B cell (primary cell): ENCODE measurements around the gene AP3D1. TPM values are rescaled to one million over a fixed set of nuclear protein-coding genes. Genes with fewer than 3 reads are reported as not detected.

ENCODE experiments used
- ATAC-seq: fragments of 200-7000 bp; cut with Tn5 transposase; one replicate; pipeline ENCODE4 v1.10.0; 2021; ENCODE audit warnings: low read depth, mild to moderate bottlenecking, moderate number of reproducible peaks, moderate library complexity
- CTCF ChIA-PET: fragments of 350-600 bp; sonication (Branson Sonifier 250); formaldehyde crosslinking; loops from one replicate; lab custom pipeline; 2021; ENCODE audit warnings: antibody characterized with exemption, inconsistent platforms; lab: Charles Lee
- POLR2A ChIA-PET: fragments of 350-600 bp; sonication (Branson Sonifier 250); formaldehyde crosslinking; loops from one replicate; lab custom pipeline; 2021; ENCODE audit warnings: antibody characterized with exemption; lab: Charles Lee
- DNase-seq: peaks from one replicate; pipeline ENCODE4 v3.0.0; 2013
- H2AFZ ChIP-seq: 2 replicates; pipeline ENCODE4 v1.6.1; 2012; ENCODE audit warnings: mild to moderate bottlenecking, low read depth, low read length; ENCODE audit not compliant: insufficient read depth, poor library complexity, severe bottlenecking
- H3K27ac ChIP-seq, 2 donors: 1 replicate in 1 of 2; 2 replicates in 1 of 2; pipeline ENCODE4 v1.5.1; 2012 to 2013; ENCODE audit warnings: low read length in 2 of 2, mild to moderate bottlenecking in 2 of 2, moderate library complexity in 1 of 2
- H3K27me3 ChIP-seq, 4 experiments: fragments of 200-600 bp in 1 of 4; sonication (generic) in 1 of 4; replicated peaks in 1 of 4; 1 replicate in 2 of 4; 2 replicates in 2 of 4; pipeline versions ENCODE4 v1.6.1 to v1.7.0; 2013 to 2016; ENCODE audit warnings: low read length in 3 of 4, mild to moderate bottlenecking in 2 of 4, mixed read lengths in 1 of 4, moderate library complexity in 1 of 4; ENCODE audit not compliant: insufficient read depth in 4 of 4, control insufficient read depth in 3 of 4; ENCODE audit errors: control extremely low read depth in 1 of 4
- H3K36me3 ChIP-seq, 2 experiments: replicated peaks in 1 of 2; 1 replicate in 1 of 2; 2 replicates in 1 of 2; pipeline versions ENCODE4 v1.6.1 to v1.7.1; 2013; ENCODE audit warnings: low read length in 1 of 2; ENCODE audit not compliant: insufficient read depth in 2 of 2, control insufficient read depth in 1 of 2; ENCODE audit errors: control extremely low read depth in 1 of 2, extremely low read depth in 1 of 2
- H3K4me1 ChIP-seq, 2 donors: fragments of 200-600 bp in 1 of 2; sonication (generic) in 1 of 2; 1 replicate in 1 of 2; 2 replicates in 1 of 2; pipeline versions ENCODE4 v1.5.1 to v1.6.1; 2013 to 2017; ENCODE audit warnings: low read length in 2 of 2; ENCODE audit not compliant: control insufficient read depth in 2 of 2, insufficient read depth in 2 of 2
- H3K4me2 ChIP-seq: replicated peaks from 2 replicates; pipeline ENCODE3; 2012; ENCODE audit warnings: mild to moderate bottlenecking, low read depth, low read length; ENCODE audit not compliant: poor library complexity, severe bottlenecking
- H3K4me3 ChIP-seq, 5 experiments: fragments of 200-600 bp in 1 of 5; sonication (generic) in 1 of 5; 1 replicate in 3 of 5; 2 replicates in 2 of 5; pipeline versions ENCODE4 v1.5.1 to v1.7.0; 2011 to 2016; ENCODE audit warnings: low read length in 4 of 5, mild to moderate bottlenecking in 4 of 5, low read depth in 2 of 5, control low read depth in 1 of 5, moderate library complexity in 1 of 5; ENCODE audit not compliant: insufficient read depth in 1 of 5; ENCODE audit errors: control extremely low read depth in 1 of 5, extremely low read depth in 1 of 5
- H3K79me2 ChIP-seq: fragments of 200-600 bp; sonication (generic); one replicate; pipeline ENCODE4 v1.6.0; 2016; ENCODE audit warnings: low read length; ENCODE audit not compliant: control insufficient read depth, insufficient read depth
- H3K9ac ChIP-seq: fragments of 200-600 bp; sonication (generic); 2 replicates; pipeline ENCODE4 v1.6.1; 2017; ENCODE audit warnings: mild to moderate bottlenecking, low read length, moderate library complexity
- H3K9me3 ChIP-seq, 3 donors: one replicate each; pipeline versions ENCODE4 v1.6.1 to v1.7.1; 2013; ENCODE audit warnings: low read length in 2 of 3; ENCODE audit not compliant: control insufficient read depth in 2 of 3, insufficient read depth in 1 of 3; ENCODE audit errors: control extremely low read depth in 1 of 3
- H4K20me1 ChIP-seq: 2 replicates; pipeline ENCODE4 v1.6.0; 2012; ENCODE audit warnings: mild to moderate bottlenecking, low read length; ENCODE audit not compliant: insufficient read depth, control insufficient read depth, poor library complexity, severe bottlenecking
- H3K27ac Mint-ChIP-seq: one replicate; pipeline ENCODE4 v1.8.0; 2021; ENCODE audit warnings: mixed read lengths
- H3K27me3 Mint-ChIP-seq: one replicate; pipeline ENCODE4 v1.8.0; 2021; ENCODE audit warnings: mixed read lengths
- H3K4me1 Mint-ChIP-seq: one replicate; pipeline ENCODE4 v1.8.0; 2021; ENCODE audit warnings: mixed read lengths
- H3K4me3 Mint-ChIP-seq: one replicate; pipeline ENCODE4 v1.8.0; 2021; ENCODE audit warnings: mixed read lengths
- H3K9me3 Mint-ChIP-seq: one replicate; pipeline ENCODE4 v1.8.0; 2022; ENCODE audit warnings: mixed read lengths; ENCODE audit not compliant: insufficient read depth
- EZH2 ChIP-seq: IDR thresholded peaks from 2 replicates; pipeline ENCODE4 v1.6.1; 2012; ENCODE audit warnings: borderline replicate concordance, low read depth, mild to moderate bottlenecking, moderate library complexity, low read length; ENCODE audit not compliant: insufficient read depth, poor library complexity, severe bottlenecking
- WGBS: methylation state at CpG from one replicate; pipeline ENCODE4 v1.1.5; 2013; ENCODE audit warnings: missing lambda C conversion rate; ENCODE audit not compliant: insufficient coverage; 5-methylcytosine and 5-hydroxymethylcytosine counted together
- intact Hi-C: fragments of 100-400 bp; cut with micrococcal nuclease; formaldehyde crosslinking; loops from one replicate; pipeline ENCODE4 v1.10.0; 2022
- polyA plus RNA-seq: library from polyadenylated mRNA; depleted of rRNA; stranded (reverse); fragments of >200 nt; gene quantifications from 2 replicates; pipeline ENCODE4 v1.2.3, GENCODE V29; 2012
- total RNA-seq, 2 donors: library from RNA; stranded (reverse); fragments of 120-200 nt in 1 of 2; gene quantifications; 1 replicate in 1 of 2; 2 replicates in 1 of 2; pipeline versions ENCODE4 v1.2.3 to v1.2.4, GENCODE V29; 2013 to 2022
- TF ChIP-seq, protein P1 (sequence below): fragments of 200-600 bp; IDR thresholded peaks from one replicate; pipeline ENCODE4 v1.8.0; 2022; ENCODE audit warnings: antibody characterized with exemption, mild to moderate bottlenecking

Gene AP3D1
- total and polyA plus RNA-seq, 2 donors (not counting 1 experiment from before 2014, with no cell fraction given), result 96.4 to 114 TPM

GRCh38 chr19:2192862-2193261, 41.5 kb upstream of the AP3D1 start:
- no peaks in the 10 kb centered on the region for H3K27me3 Mint-ChIP-seq
- H3K36me3 ChIP-seq, result peaks cover 0 to 66% of the 10 kb centered on the region in 2 experiments
- ChIA-PET CTCF (no interaction called here), POLR2A (no interaction called here)
- intact Hi-C loops, result no loop called here
- H3K4me2 ChIP-seq, result no peak overlapping the region
- no peak overlapping the region for H3K27ac ChIP-seq
- H3K79me2 ChIP-seq, result peaks cover 97% of the 10 kb centered on the region
- H3K4me1 ChIP-seq, result peaks cover 10 to 13% of the 10 kb centered on the region in 2 donors
- H3K27ac Mint-ChIP-seq, result no peak overlapping the region
- 99% methylated on average over 10 of the region's 17 CpGs for WGBS
- no peak overlapping the region for H2AFZ ChIP-seq
- H4K20me1 ChIP-seq, result peaks cover 88% of the 10 kb centered on the region
- peaks cover 0 to 2% (median 0%) of the 10 kb centered on the region in 3 donors for H3K9me3 ChIP-seq
- H3K4me3 Mint-ChIP-seq, result no peak overlapping the region
- TF ChIP-seq, protein P1, sequence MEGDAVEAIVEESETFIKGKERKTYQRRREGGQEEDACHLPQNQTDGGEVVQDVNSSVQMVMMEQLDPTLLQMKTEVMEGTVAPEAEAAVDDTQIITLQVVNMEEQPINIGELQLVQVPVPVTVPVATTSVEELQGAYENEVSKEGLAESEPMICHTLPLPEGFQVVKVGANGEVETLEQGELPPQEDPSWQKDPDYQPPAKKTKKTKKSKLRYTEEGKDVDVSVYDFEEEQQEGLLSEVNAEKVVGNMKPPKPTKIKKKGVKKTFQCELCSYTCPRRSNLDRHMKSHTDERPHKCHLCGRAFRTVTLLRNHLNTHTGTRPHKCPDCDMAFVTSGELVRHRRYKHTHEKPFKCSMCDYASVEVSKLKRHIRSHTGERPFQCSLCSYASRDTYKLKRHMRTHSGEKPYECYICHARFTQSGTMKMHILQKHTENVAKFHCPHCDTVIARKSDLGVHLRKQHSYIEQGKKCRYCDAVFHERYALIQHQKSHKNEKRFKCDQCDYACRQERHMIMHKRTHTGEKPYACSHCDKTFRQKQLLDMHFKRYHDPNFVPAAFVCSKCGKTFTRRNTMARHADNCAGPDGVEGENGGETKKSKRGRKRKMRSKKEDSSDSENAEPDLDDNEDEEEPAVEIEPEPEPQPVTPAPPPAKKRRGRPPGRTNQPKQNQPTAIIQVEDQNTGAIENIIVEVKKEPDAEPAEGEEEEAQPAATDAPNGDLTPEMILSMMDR, result no peak
- TF ChIP-seq EZH2, result no peak
- H3K27me3 ChIP-seq, result no peaks in the 10 kb centered on the region
- DNase-seq (no peak), ATAC-seq (no peak)
- peaks cover 11% of the 10 kb centered on the region for H3K4me1 Mint-ChIP-seq
- no peak overlapping the region for H3K4me3 ChIP-seq
- H3K9me3 Mint-ChIP-seq, result no peaks in the 10 kb centered on the region
- no peak overlapping the region for H3K9ac ChIP-seq

DNA sequence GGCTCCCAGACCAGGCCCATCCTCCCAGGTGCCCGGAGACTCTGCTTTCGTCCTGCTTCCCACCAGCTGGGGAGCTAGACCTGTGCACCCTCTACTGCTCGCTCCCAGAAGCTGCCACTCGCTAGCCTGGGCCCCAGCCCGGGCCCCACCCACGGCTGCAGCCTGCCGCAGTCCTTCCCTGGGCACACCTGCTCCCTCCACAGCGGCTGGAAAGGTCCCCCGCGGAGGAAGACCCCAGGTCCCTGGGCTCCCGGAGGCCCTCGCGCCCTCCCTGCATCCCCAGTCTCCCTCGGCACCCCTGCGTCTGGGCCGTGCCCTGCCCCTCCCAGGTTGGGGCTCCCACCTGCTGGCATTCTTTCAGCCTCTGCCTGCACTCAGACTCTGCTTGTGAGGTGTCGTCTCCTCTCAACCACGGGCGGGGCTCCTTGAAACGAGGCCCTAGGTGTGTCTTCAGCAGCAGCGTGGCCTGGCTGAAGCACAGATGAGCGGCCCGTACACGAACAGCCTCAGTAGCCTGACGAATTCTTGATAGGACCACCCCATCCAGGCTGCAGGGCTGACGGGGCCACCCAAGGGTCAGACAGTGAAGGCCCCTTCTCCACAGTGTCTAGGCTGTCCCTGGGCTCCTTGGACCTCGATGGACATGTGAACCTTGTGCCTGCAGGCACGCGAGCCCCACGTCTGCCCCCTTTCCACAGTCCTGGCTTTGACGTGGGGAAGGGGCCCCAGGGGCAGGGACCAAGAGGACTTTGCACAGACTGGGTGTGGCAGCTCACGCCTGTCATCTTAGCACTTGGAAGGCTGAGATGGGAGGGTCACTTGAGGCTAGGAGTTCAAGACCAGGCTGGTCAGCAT, 40.3 kb upstream of the AP3D1 start:
- H3K27ac ChIP-seq, result no peak overlapping the region
- peaks cover 95% of the 10 kb centered on the region for H3K79me2 ChIP-seq
- H3K27me3 Mint-ChIP-seq, result no peaks in the 10 kb centered on the region
- TF ChIP-seq EZH2, result no peak
- TF ChIP-seq, protein P1, result no peak
- H4K20me1 ChIP-seq, result peaks cover 88% of the 10 kb centered on the region
- H2AFZ ChIP-seq, result no peak overlapping the region
- H3K4me3 ChIP-seq, result no peak overlapping the region
- H3K9me3 ChIP-seq, result peaks cover 0 to 12% (median 0%) of the 10 kb centered on the region in 3 donors
- WGBS, result 96% methylated on average over 31 of the region's 32 CpGs
- no peak overlapping the region for H3K4me3 Mint-ChIP-seq
- peaks cover 0 to 73% of the 10 kb centered on the region in 2 experiments for H3K36me3 ChIP-seq
- peaks cover 17 to 25% of the 10 kb centered on the region in 2 donors for H3K4me1 ChIP-seq
- POLR2A ChIA-PET, result interaction anchor here (0.6 to 0.7 kb wide), 2 partner anchors 8 to 122 kb away, joined by 3 to 7 read pairs; no protein-coding TSS in a partner anchor
- CTCF ChIA-PET, result interaction anchor here (0.6 kb wide), 1 partner anchor 14 kb away, joined by 3 read pairs; no protein-coding TSS in a partner anchor
- H3K9me3 Mint-ChIP-seq, result no peaks in the 10 kb centered on the region
- H3K27ac Mint-ChIP-seq, result no peak overlapping the region
- H3K4me2 ChIP-seq, result no peak overlapping the region
- no peak for ATAC-seq
- DNase-seq, result no peak
- no peaks in the 10 kb centered on the region for H3K27me3 ChIP-seq
- peaks cover 20% of the 10 kb centered on the region for H3K4me1 Mint-ChIP-seq
- intact Hi-C loops, result no loop called here
- H3K9ac ChIP-seq, result no peak overlapping the region
